Adipocyte (in vitro differentiated cells): ENCODE measurements around the gene PPP1R26.
"Not testable (repeated sequence)": the region's sequence is repeated elsewhere in the genome, so short reads cannot be mapped to it uniquely, and the experiment has no call there.

Experiments used
- DNase-seq: peaks from one replicate; pipeline ENCODE4 v3.0.0-alpha.2; 2015; ENCODE audit warnings: low read depth
- H3K27me3 ChIP-seq: replicated peaks from 2 replicates; pipeline ENCODE4 v1.7.0; 2013; ENCODE audit warnings: mild to moderate bottlenecking, low read length, moderate library complexity; ENCODE audit not compliant: control insufficient read depth, insufficient read depth
- H3K36me3 ChIP-seq: 2 replicates; pipeline ENCODE4 v1.7.0; 2013; ENCODE audit warnings: low read length, mild to moderate bottlenecking, moderate library complexity; ENCODE audit not compliant: control insufficient read depth, insufficient read depth, severe bottlenecking
- H3K4me1 ChIP-seq: 2 replicates; pipeline ENCODE4 v1.7.0; 2013; ENCODE audit warnings: mild to moderate bottlenecking, low read length, moderate library complexity; ENCODE audit not compliant: control insufficient read depth, insufficient read depth
- H3K4me3 ChIP-seq: 2 replicates; pipeline ENCODE4 v1.7.0; 2013; ENCODE audit warnings: mild to moderate bottlenecking, low read length, moderate library complexity
- H3K9ac ChIP-seq: 2 replicates; pipeline ENCODE4 v1.7.0; 2013; ENCODE audit warnings: mild to moderate bottlenecking, low read length, moderate library complexity
- H3K9me3 ChIP-seq: 2 replicates; pipeline ENCODE4 v1.7.0; 2013; ENCODE audit warnings: mild to moderate bottlenecking, low read length, moderate library complexity; ENCODE audit not compliant: control insufficient read depth

Gene PPP1R26

GRCh38 chr9:135448663-135449100, 30.9 kb upstream of the PPP1R26 start:
- Histone ChIP-seq H3K27me3 (peaks cover 20% of the 10 kb centered on the region), H3K4me3 (peak overlapping the region; percentile 12), H3K36me3 (no peaks in the 10 kb centered on the region), H3K4me1 (peaks cover 9% of the 10 kb centered on the region), H3K9me3 (no peaks in the 10 kb centered on the region), H3K9ac (no peak overlapping the region)
- no peak for DNase-seq

DNA sequence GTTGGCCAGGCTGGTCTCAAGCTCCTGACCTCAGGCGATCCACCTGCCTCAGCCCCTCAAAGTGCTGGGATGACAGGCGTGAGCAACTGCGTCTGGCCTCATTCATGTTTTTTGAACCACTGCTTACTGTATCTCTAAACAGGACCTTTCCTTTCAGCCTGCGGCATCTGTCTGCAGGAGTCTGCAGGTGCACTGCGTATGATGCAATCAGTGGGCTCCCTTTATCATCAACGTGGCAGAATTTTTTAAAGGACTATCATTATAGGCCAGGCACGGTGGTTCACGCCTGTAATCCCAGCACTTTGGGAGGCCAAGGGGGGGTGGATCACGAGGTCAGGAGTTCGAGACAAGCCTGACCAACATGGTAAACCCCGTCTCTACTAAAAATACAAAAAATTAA, 30.1 kb upstream of the PPP1R26 start:
- H3K27me3 ChIP-seq, result peaks cover 16% of the 10 kb centered on the region
- not testable (repeated sequence) for H3K4me1 ChIP-seq, H3K9me3 ChIP-seq, H3K4me3 ChIP-seq, DNase-seq, H3K9ac ChIP-seq, H3K36me3 ChIP-seq

DNA sequence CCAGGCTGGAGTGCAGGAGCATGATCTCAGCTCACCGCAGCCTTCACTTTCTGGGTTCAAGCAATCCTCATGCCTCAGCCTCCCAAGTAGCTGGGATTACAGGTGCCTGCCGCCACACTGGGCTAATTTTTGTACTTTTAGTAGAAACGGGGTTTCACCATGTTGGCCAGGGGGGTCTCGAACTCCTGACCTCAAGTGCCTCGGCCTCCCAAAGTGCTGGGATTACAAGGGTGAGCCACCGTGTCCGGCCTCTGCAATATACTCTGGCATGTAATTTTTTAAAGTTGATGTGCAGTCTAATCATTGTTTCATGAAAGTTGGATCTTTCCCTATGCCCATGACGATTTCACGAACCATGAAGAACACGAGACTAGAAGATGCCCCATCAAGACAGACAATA, 28.6 kb upstream of the PPP1R26 start:
- Histone ChIP-seq H3K4me3 (no peak overlapping the region), H3K9me3 (peaks cover 15% of the 10 kb centered on the region), H3K9ac (no peak overlapping the region), H3K36me3 (no peaks in the 10 kb centered on the region), H3K27me3 (peaks cover 18% of the 10 kb centered on the region), H3K4me1 (peaks cover 9% of the 10 kb centered on the region)
- DNase-seq, result no peak

DNA sequence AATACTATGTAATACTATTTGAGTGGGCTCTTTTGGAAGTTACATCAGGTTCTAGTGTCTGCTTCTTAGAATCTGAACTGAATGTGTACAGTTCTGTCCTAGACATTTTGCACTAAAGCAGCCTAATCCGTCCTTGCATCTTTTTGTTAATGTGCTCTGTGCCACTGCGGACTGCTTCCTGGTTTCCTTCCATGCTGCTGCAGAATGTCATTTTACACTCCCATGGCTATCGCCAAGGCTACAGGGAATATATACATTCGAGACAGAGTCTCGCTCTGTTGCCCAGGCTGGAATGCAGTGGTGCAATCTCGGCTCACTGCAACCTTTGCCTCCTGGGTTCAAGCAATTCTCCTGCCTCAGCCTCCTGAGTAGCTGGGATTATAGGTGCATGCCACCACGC, 27.7 kb upstream of the PPP1R26 start:
- not testable (repeated sequence) for DNase-seq, H3K36me3 ChIP-seq, H3K4me1 ChIP-seq, H3K4me3 ChIP-seq, H3K9ac ChIP-seq
- peaks cover 23% of the 10 kb centered on the region for H3K27me3 ChIP-seq
- peaks cover 15% of the 10 kb centered on the region for H3K9me3 ChIP-seq

DNA sequence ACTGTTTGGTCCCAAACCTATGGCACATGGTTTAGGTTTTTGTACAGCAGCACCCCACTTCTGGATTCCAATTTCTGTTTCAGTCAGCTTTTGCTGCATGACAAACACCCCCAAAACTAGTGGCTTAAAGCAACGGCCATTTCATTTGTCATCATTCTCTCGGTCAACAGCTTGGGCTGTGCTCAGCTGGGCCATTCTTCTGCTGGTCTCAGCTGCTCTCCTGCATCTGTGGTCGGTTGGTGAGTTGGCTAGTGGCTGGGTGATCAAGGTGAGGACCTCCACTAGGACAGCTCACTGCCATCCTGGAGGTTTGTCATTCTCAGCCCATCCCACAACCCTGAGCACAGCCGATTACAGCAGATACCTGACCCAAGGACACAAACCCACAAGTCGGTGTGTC, 24.8 kb upstream of the PPP1R26 start:
- no peak for DNase-seq
- Histone ChIP-seq H3K4me1 (no peaks in the 10 kb centered on the region), H3K27me3 (peaks cover 25% of the 10 kb centered on the region), H3K36me3 (no peaks in the 10 kb centered on the region), H3K9ac (no peak overlapping the region), H3K4me3 (no peak overlapping the region), H3K9me3 (peaks cover 15% of the 10 kb centered on the region)

DNA sequence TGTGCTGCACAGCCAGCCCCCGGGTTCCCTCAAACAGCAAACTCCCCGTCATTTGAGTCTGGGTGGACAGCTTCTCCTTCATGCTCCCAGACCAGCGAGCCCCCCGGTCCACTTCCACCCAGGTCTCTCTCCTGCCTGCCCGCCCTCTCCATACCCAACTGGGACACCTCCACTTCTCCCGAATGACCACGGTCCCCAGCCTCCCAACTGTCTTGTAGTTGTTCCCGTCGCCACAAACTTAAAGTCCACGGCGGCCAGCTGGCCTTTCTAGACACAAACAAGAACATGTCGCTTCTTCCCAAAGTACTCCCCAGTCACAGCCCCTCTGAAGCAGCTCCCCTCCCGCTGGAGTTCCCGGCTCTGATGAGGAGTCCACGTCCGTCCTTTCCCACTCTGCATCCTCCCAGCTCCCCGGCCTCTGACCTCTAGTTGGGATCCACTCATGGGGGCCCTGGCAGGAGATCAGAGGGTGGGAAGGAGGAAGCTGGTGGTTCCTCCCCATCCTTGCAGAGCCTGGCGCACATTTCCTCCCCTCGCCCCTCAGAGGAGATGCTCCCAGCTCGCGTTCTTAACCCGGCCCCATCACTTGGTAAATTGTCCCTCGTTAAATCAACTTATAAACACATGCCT, 24.1 kb upstream of the PPP1R26 start:
- no peaks in the 10 kb centered on the region for H3K4me1 ChIP-seq
- H3K9ac ChIP-seq, result no peak overlapping the region
- no peak for DNase-seq
- peaks cover 15% of the 10 kb centered on the region for H3K9me3 ChIP-seq
- H3K36me3 ChIP-seq, result no peaks in the 10 kb centered on the region
- H3K27me3 ChIP-seq, result peaks cover 22% of the 10 kb centered on the region
- H3K4me3 ChIP-seq, result no peak overlapping the region

GRCh38 chr9:135456436-135457104, 23.0 kb upstream of the PPP1R26 start:
- DNase-seq, result no peak

GRCh38 chr9:135458478-135458877, 21.1 kb upstream of the PPP1R26 start:
- H3K9ac ChIP-seq, H3K36me3 ChIP-seq, H3K4me3 ChIP-seq, DNase-seq: not testable (repeated sequence)
- Histone ChIP-seq H3K9me3 (peaks cover 15% of the 10 kb centered on the region), H3K27me3 (peaks cover 18% of the 10 kb centered on the region), H3K4me1 (peaks cover 13% of the 10 kb centered on the region)

More at GRCh38 chr9:135456436-135457104, 23.0 kb upstream of the PPP1R26 start:
- Histone ChIP-seq H3K4me3 (no peak overlapping the region), H3K4me1 (no peaks in the 10 kb centered on the region), H3K9ac (no peak overlapping the region), H3K36me3 (no peaks in the 10 kb centered on the region), H3K9me3 (peaks cover 15% of the 10 kb centered on the region), H3K27me3 (peaks cover 22% of the 10 kb centered on the region)

GRCh38 chr9:135461936-135462335, 17.6 kb upstream of the PPP1R26 start:
- no peak for DNase-seq
- H3K4me3 ChIP-seq, result no peak overlapping the region
- peaks cover 2% of the 10 kb centered on the region for H3K27me3 ChIP-seq
- H3K36me3 ChIP-seq, result no peaks in the 10 kb centered on the region
- no peak overlapping the region for H3K9ac ChIP-seq
- no peaks in the 10 kb centered on the region for H3K9me3 ChIP-seq
- H3K4me1 ChIP-seq, result peaks cover 17% of the 10 kb centered on the region

GRCh38 chr9:135463140-135463539, 16.4 kb upstream of the PPP1R26 start:
- Histone ChIP-seq H3K9ac (no peak overlapping the region), H3K9me3 (no peaks in the 10 kb centered on the region), H3K27me3 (no peaks in the 10 kb centered on the region), H3K4me3 (no peak overlapping the region), H3K4me1 (peaks cover 17% of the 10 kb centered on the region), H3K36me3 (no peaks in the 10 kb centered on the region)
- peak; percentile 48 for DNase-seq

DNA sequence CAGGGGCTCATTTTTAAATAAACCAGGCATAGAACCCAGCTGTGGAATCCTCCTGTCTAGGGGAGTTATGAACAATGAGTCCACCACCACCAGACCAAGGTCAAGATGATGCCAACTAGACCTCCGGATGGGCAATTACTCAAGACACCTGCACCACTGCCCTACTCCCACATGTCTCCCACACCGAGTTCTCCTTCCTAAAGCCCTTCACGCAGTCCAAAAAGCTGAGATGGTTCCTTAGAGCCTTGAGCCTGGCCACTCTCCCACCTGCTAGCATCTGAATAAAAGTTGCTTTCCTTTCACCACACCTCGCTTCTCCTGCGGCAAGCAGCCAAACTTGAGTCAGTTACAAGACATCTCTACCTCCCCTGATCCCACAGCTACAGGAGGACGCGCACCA, 15.4 kb upstream of the PPP1R26 start:
- H3K9ac ChIP-seq, result no peak overlapping the region

More for the DNA sequence above, 15.4 kb upstream of the PPP1R26 start:
- no peak overlapping the region for H3K4me3 ChIP-seq
- H3K9me3 ChIP-seq, result no peaks in the 10 kb centered on the region
- no peaks in the 10 kb centered on the region for H3K36me3 ChIP-seq
- H3K27me3 ChIP-seq, result no peaks in the 10 kb centered on the region
- H3K4me1 ChIP-seq, result peaks cover 28% of the 10 kb centered on the region
- DNase-seq, result no peak
